Neural cell (in vitro differentiated cells): ENCODE measurements around the gene PLAGL1. TPM values are rescaled to one million over a fixed set of nuclear protein-coding genes. Genes with fewer than 3 reads are reported as not detected.

Experiments used
- H2AFZ ChIP-seq: fragments of 200-600, 300-800 bp; sonication (generic), shearing (Covaris generic); 2 replicates; pipeline ENCODE4 v1.6.0; 2014; ENCODE audit warnings: low read depth, mild to moderate bottlenecking, antibody characterized with exemption, low read length, moderate library complexity
- H3F3A ChIP-seq: fragments of 200-600 bp; shearing (Covaris generic); 2 replicates; pipeline ENCODE4 v1.6.1; 2016; ENCODE audit warnings: mild to moderate bottlenecking, moderate library complexity, mixed read lengths, antibody characterized with exemption, low read length; ENCODE audit not compliant: insufficient read depth, poor library complexity, severe bottlenecking
- H3K27ac ChIP-seq: fragments of 200-600, 300-800 bp; sonication (generic), shearing (Covaris generic); 2 replicates; pipeline ENCODE4 v1.5.1; 2014; ENCODE audit warnings: mild to moderate bottlenecking, low read length, moderate library complexity
- H3K27me3 ChIP-seq: fragments of 300-800, 200-600 bp; sonication (generic), shearing (Covaris generic); 2 replicates; pipeline ENCODE4 v1.6.0; 2014; ENCODE audit warnings: mild to moderate bottlenecking, low read depth, low read length, moderate library complexity; ENCODE audit not compliant: insufficient read depth
- H3K36me3 ChIP-seq: fragments of 300-800, 200-600 bp; sonication (generic), shearing (Covaris generic); 2 replicates; pipeline ENCODE4 v1.5.1; 2014; ENCODE audit warnings: mild to moderate bottlenecking, antibody characterized with exemption, low read length, moderate library complexity; ENCODE audit not compliant: insufficient read depth
- H3K4me2 ChIP-seq: fragments of 300-800, 200-600 bp; sonication (generic), shearing (Covaris generic); 2 replicates; pipeline ENCODE4 v1.6.0; 2014; ENCODE audit warnings: mild to moderate bottlenecking, low read length
- H3K4me3 ChIP-seq: fragments of 300-800, 200-600 bp; sonication (generic), shearing (Covaris generic); 2 replicates; pipeline ENCODE4 v1.5.1; 2014; ENCODE audit warnings: mild to moderate bottlenecking, low read length, moderate library complexity
- H3K79me2 ChIP-seq: fragments of 200-600 bp; shearing (Covaris generic); replicated peaks from 2 replicates; pipeline ENCODE4 v1.6.0; 2014; ENCODE audit warnings: mild to moderate bottlenecking, low read length, moderate library complexity; ENCODE audit not compliant: insufficient read depth
- H3K9ac ChIP-seq: fragments of 300-800, 200-600 bp; sonication (generic), shearing (Covaris generic); 2 replicates; pipeline ENCODE4 v1.6.1; 2016; ENCODE audit warnings: mild to moderate bottlenecking, low read length, mixed read lengths
- H3K9me2 ChIP-seq: fragments of 200-600 bp; shearing (Covaris generic); 2 replicates; pipeline ENCODE4 v1.6.1; 2016; ENCODE audit warnings: mild to moderate bottlenecking, low read length, mixed read lengths; ENCODE audit not compliant: insufficient read depth
- H3K9me3 ChIP-seq: fragments of 200-600, 300-800 bp; sonication (generic), shearing (Covaris generic); 2 replicates; pipeline ENCODE4 v1.6.1; 2016; ENCODE audit warnings: mild to moderate bottlenecking, mixed run types, low read length, moderate library complexity, mixed read lengths
- H4K20me1 ChIP-seq: fragments of 200-600 bp; shearing (Covaris generic); 2 replicates; pipeline ENCODE4 v1.6.1; 2016; ENCODE audit warnings: mild to moderate bottlenecking, mixed run types; ENCODE audit not compliant: insufficient read depth
- CTCF ChIP-seq: fragments of 450-650 bp; IDR thresholded peaks from 2 replicates; pipeline ENCODE4 v1.5.1; 2014; ENCODE audit warnings: antibody characterized with exemption, mild to moderate bottlenecking, moderate library complexity; ENCODE audit not compliant: poor library complexity, severe bottlenecking
- EP300 ChIP-seq: fragments of 450-650 bp; conservative IDR thresholded peaks from 2 replicates; pipeline ENCODE4 v1.6.1; 2014; ENCODE audit warnings: antibody characterized with exemption, mild to moderate bottlenecking, moderate library complexity; ENCODE audit not compliant: poor library complexity, severe bottlenecking
- EZH2 ChIP-seq: fragments of 200-600, 300-800 bp; shearing (Covaris generic), sonication (generic); IDR thresholded peaks from 2 replicates; pipeline ENCODE4 v1.6.1; 2014; ENCODE audit warnings: antibody characterized with exemption, low read length, borderline replicate concordance, mild to moderate bottlenecking; ENCODE audit not compliant: insufficient read depth, poor library complexity, severe bottlenecking
- MXI1 ChIP-seq: fragments of 450-650 bp; conservative IDR thresholded peaks from 2 replicates; pipeline ENCODE4 v1.6.1; 2014; ENCODE audit warnings: antibody characterized with exemption, mild to moderate bottlenecking; ENCODE audit not compliant: poor library complexity, severe bottlenecking
- POLR2AphosphoS5 ChIP-seq: IDR thresholded peaks from 2 replicates; pipeline ENCODE4 v1.6.1; 2012
- RAD21 ChIP-seq: fragments of 450-650 bp; conservative IDR thresholded peaks from 2 replicates; pipeline ENCODE4 v1.6.1; 2014; ENCODE audit warnings: antibody characterized with exemption, mild to moderate bottlenecking, moderate library complexity
- REST ChIP-seq: IDR thresholded peaks from 2 replicates; pipeline ENCODE4 v1.6.1; 2012; ENCODE audit warnings: borderline replicate concordance
- SMC3 ChIP-seq: fragments of 450-650 bp; conservative IDR thresholded peaks from 2 replicates; pipeline ENCODE4 v1.6.1; 2014; ENCODE audit warnings: antibody characterized with exemption, mild to moderate bottlenecking, moderate library complexity; ENCODE audit not compliant: poor library complexity
- TAF1 ChIP-seq: IDR thresholded peaks from 2 replicates; pipeline ENCODE4 v1.6.1; 2012; ENCODE audit warnings: low read depth
- polyA plus RNA-seq: library from polyadenylated mRNA; depleted of rRNA; stranded (reverse); fragments of >200 nt; gene quantifications from 2 replicates; pipeline ENCODE4 v1.2.3, GENCODE V29; 2014

PLAGL1 gene
- polyA plus RNA-seq, 1 donor from 2014 or later = 22.3 TPM

- H3K36me3 ChIP-seq = no peaks in the 10 kb centered on the region
- no peaks in the 10 kb centered on the region for H3K79me2 ChIP-seq
- no peak overlapping the region for H3K4me3 ChIP-seq
- H3K4me2 ChIP-seq = no peak overlapping the region
- no peak overlapping the region for H3K9ac ChIP-seq
- no peaks in the 10 kb centered on the region for H3K27me3 ChIP-seq
- H3K9me2 ChIP-seq = no peaks in the 10 kb centered on the region
- TF ChIP-seq MXI1 = no peak
- TF ChIP-seq CTCF = no peak
- TF ChIP-seq TAF1 = no peak
- no peak for TF ChIP-seq RAD21
- no peak for TF ChIP-seq EP300
- no peak for TF ChIP-seq EZH2
- no peaks in the 10 kb centered on the region for H3F3A ChIP-seq
- H3K27ac ChIP-seq = no peak overlapping the region
- no peaks in the 10 kb centered on the region for H4K20me1 ChIP-seq
- no peaks in the 10 kb centered on the region for H3K9me3 ChIP-seq
- H2AFZ ChIP-seq = no peak overlapping the region
These were observed 97.0 kb downstream of the PLAGL1 start for GRCh38 chr6:143911028-143911427.

GRCh38 chr6:143902827-143903226 is 105.2 kb downstream of the PLAGL1 start:
- no peak overlapping the region for H3K27ac ChIP-seq
- no peak overlapping the region for H3K9ac ChIP-seq
- no peaks in the 10 kb centered on the region for H4K20me1 ChIP-seq
- H3K79me2 ChIP-seq = no peaks in the 10 kb centered on the region
- no peaks in the 10 kb centered on the region for H3K36me3 ChIP-seq
- H3K9me2 ChIP-seq = no peaks in the 10 kb centered on the region
- no peak for TF ChIP-seq EZH2
- no peak for TF ChIP-seq TAF1
- TF ChIP-seq MXI1 = no peak
- no peak for TF ChIP-seq EP300
- TF ChIP-seq REST = no peak
- TF ChIP-seq SMC3 = no peak
- no peak for TF ChIP-seq POLR2AphosphoS5
- TF ChIP-seq CTCF = no peak
- TF ChIP-seq RAD21 = no peak
- H3K4me3 ChIP-seq = no peak overlapping the region
- no peaks in the 10 kb centered on the region for H3K27me3 ChIP-seq
- H3K9me3 ChIP-seq = no peaks in the 10 kb centered on the region
- H3F3A ChIP-seq = no peaks in the 10 kb centered on the region
- no peak overlapping the region for H2AFZ ChIP-seq
- no peak overlapping the region for H3K4me2 ChIP-seq
